GM19351 (cell line): Measurements from ENCODE around the gene ELAC2.

Source experiments
- ATAC-seq: cut with Tn5 transposase; IDR thresholded peaks from one replicate; pipeline ENCODE4 v1.9.1; 2021; ENCODE audit warnings: mild to moderate bottlenecking, moderate library complexity; ENCODE audit not compliant: unreplicated experiment

The ELAC2 gene

DNA sequence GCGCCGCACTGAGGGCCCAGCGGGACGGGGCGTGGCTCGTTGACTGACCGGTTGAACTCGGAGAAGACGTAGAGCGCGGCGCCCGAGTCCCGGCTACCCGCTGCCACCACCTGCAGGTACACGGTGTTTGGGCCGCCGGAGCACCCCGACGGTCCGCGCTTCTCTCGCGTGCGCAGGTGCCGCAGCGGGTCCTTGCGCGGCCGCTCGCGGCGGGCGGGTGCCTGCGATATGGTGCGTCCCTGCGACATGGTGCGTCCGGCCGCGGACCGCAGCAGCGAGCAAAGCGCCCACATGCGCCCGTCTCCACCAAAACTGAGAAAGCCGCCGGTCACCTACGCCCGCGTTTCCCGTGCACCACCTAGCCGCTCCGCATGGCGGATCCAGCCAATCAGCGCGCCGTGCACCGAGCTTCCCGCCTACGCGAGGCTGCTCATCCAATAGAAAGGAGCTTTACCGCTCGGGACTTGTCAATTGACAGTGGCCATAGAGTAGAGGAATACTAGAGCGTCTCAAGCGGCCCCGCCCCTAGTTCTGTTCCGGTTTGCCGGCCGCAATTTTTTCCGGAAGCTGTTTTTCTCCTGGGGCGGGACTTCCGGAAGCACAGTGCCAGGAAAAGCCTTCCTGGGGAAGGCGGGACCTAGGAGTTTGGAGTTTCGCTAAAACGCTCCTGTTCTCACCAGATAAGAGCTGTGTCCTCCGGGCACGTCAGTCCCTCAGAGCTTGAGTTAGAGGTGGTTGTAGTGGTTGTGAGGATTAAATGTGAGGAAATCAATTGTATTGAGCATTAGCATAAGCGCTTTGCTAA lies at the start of gene ELAC2:
Gene ELAC2 (minus strand): TSS at position 373 of the 805 bp plus-strand sequence. CDS start 80 bp downstream, at position 293.
- peak; percentile 94 for ATAC-seq

- no peak for ATAC-seq
Measured at GRCh38 chr17:13065032-13065431, 47.2 kb upstream of the ELAC2 start.

- no peak for ATAC-seq
Measured at GRCh38 chr17:13055131-13055530, 37.3 kb upstream of the ELAC2 start.

DNA sequence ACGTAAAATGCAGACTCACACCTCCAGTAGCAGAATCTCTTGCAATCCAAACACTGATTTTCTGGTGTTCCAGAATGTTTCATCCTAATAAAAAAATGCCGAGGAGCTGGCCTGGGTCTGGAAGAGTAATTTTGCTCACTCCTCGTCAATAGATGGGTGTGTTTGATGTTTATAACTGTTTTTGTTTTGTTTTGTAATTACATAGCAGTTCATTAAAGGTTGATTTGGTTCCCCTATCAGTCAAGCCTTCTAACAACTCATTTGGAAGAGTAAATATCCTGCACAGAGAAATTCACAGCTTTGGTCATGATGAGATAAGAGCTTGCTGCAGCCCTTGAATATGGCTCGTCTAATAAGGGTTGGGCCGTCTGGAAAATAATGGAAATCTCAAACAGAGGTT lies 36.8 kb upstream of the ELAC2 start:
- no peak for ATAC-seq

- no peak for ATAC-seq
Measured at GRCh38 chr17:13051915-13052314, 34.1 kb upstream of the ELAC2 start.

GRCh38 chr17:13047011-13047606 lies 29.3 kb upstream of the ELAC2 start:
- no peak for ATAC-seq

GRCh38 chr17:13046361-13046760 lies 28.5 kb upstream of the ELAC2 start:
- ATAC-seq: no peak

DNA sequence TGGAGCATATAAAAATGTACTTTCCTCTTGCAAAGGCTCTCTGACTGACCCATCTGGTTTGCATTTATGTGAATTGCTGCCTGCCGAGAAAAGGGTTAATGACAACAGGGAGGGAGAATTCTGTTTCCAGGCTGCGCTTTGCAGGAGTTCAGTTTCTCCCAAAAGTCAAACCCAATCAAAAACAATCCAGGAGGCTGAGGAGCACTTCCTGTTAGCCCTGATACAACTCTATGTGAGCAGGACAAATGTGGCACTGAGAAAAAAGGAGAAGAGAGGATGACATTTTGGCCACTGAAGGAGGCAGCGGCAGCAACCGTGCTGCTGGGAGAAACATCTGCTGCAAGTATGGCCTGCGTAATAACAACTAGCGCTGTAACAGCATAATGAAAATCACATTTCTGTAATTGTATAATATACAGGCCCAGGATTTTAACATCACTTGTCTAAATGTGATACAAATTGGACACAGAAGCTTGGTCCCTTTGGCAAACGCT lies 26.8 kb upstream of the ELAC2 start:
- no peak for ATAC-seq

GRCh38 chr17:13038931-13039665 lies 21.3 kb upstream of the ELAC2 start:
- no peak for ATAC-seq

DNA sequence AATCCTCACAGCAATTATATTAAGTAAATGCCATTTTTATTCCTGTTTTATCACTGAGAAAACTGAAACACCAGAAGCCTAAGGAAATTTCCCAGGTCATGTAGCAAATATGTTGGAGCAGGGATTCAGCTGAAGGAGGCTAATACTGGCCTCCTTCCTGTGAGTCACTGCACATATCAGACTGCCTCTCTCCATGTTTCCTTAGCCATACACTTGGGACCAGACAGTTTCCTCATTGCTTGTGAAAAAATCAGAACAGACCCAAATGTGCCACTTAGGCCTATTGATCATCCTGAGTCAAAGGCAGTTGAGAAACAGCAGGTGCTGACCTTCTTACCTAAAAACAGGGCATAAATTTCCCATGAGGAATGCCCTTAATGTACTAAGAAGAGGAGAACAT lies 18.9 kb upstream of the ELAC2 start:
- ATAC-seq: no peak

- no peak for ATAC-seq
Measured at GRCh38 chr17:13035420-13035819, 17.6 kb upstream of the ELAC2 start.

DNA sequence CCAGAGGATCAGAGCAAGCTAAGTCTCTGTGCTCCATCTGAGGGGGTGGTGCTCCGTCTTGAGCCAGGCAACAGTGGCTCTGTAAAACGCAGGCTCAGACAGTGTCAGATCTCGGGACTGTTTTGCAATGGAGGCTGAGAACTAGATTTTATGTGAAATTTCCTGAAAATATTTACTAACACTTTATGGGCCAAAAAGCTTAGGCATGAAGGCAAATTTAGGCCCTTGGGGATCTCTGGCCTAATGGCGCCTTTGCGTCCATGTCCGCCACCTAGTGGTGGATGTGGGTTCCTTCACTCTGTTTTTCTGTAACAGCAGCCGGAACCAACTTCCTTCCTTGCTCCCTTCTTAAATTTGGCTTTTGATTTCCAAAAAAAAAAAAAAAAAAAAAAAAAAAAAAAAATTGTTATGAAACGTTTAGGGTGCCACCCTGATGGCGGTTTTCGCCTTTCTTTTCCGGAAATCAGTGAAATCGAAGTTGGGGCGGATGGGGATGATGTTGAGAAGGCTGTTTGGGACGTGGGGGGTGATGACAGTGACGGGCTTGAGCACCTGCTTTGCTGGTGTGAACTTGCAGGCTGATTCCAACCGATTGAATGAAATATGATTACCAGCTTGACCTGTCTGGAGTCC lies 14.0 kb upstream of the ELAC2 start:
- ATAC-seq: peak; percentile 80

- ATAC-seq: peak; percentile 54
Measured at GRCh38 chr17:13030459-13031300, 12.9 kb upstream of the ELAC2 start.

- no peak for ATAC-seq
Measured at GRCh38 chr17:13030056-13030455, 12.2 kb upstream of the ELAC2 start.

GRCh38 chr17:13029340-13029739 lies 11.5 kb upstream of the ELAC2 start:
- no peak for ATAC-seq

DNA sequence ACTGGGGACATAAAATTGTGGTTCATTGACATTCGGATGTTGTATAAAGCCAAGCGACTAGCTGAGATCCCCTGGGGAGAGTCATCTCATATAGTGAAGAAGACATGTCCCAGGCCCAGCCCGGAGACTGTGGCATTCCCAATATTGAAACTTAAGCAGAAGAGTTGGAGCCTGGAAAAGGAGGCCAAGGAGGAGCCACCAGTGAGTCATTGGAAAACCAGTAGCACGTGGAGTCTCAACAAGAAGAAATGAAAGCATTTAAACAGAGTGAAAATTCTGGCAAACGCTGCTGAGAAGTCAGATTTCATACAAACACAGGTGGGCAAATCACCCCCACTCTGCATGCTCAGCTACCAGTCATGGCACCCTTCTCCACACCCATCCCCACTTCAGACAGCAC lies 9.4 kb upstream of the ELAC2 start:
- ATAC-seq: no peak

DNA sequence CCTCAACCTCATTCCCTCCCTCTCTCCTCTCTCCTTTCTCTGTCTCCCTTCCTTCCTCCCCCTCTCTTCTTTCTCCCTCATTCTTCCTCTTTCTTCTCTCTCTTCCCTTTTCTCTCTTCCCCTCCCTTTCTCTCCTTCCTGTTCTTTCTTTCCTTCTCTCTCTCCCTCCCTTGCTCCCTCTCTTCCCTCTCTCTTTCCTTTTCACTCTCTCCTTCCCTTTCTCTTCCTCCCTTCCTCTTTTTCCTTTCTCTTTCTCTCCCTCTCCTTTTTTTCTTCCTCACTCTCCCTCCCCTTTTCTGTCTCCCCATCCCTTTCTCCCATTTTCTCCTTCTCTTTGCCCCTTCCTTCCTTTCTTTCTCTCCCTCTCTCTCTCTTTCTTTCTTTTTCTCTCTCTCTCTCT lies 7.9 kb upstream of the ELAC2 start:
- ATAC-seq: no peak

DNA sequence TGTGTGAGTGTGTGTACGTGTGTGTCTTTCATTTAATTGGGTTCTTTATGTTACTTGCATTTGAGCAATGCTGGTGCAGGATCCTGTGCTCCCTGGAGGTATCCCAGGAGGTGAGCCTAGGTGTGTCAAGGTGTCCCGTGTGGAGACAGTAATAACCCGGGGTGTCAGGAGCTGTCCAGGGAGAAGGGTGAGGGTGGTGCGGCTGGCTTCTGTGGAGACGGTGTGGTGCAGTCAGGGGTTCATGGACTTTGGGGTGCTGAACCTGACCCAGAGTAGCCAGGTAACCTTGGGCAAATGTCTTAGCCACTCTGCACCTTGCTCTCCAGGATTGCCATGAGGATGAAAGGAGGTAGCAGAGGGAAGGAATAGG lies 7.4 kb upstream of the ELAC2 start:
- ATAC-seq: no peak

GRCh38 chr17:13024526-13025257 lies 6.9 kb upstream of the ELAC2 start:
- ATAC-seq: peak; percentile 86

GRCh38 chr17:13024016-13024415 lies 6.2 kb upstream of the ELAC2 start:
- no peak for ATAC-seq
